H9 (cell line): ENCODE results near the gene DOCK1. TPM values are rescaled to one million over a fixed set of nuclear protein-coding genes. Genes with fewer than 3 reads are reported as not detected.

ENCODE experiments used
- DNase-seq: peaks from one replicate; pipeline ENCODE4 v3.0.0-alpha.2; 2017
- H2AFZ ChIP-seq: one replicate; pipeline ENCODE4 v1.6.1; 2013; ENCODE audit warnings: mild to moderate bottlenecking, low read length, control low read depth, moderate library complexity
- H2AK5ac ChIP-seq: 2 replicates; pipeline ENCODE4 v1.6.1; 2013; ENCODE audit warnings: low read length, control low read depth, mixed read lengths; ENCODE audit not compliant: insufficient read length
- H2BK120ac ChIP-seq: one replicate; pipeline ENCODE4 v1.6.1; 2013; ENCODE audit warnings: low read depth, mild to moderate bottlenecking, low read length, control low read depth, inconsistent platforms; ENCODE audit not compliant: poor library complexity, severe bottlenecking
- H2BK12ac ChIP-seq: 2 replicates; pipeline ENCODE4 v1.6.1; 2013; ENCODE audit warnings: low read length, control low read depth, mixed read lengths, low read depth; ENCODE audit not compliant: insufficient read length
- H2BK15ac ChIP-seq: 2 replicates; pipeline ENCODE4 v1.6.1; 2013; ENCODE audit warnings: low read depth, low read length, control low read depth
- H2BK20ac ChIP-seq: one replicate; pipeline ENCODE4 v1.6.1; 2013; ENCODE audit warnings: low read depth, mild to moderate bottlenecking, low read length, control low read depth, inconsistent platforms; ENCODE audit not compliant: poor library complexity, severe bottlenecking
- H2BK5ac ChIP-seq: 2 replicates; pipeline ENCODE4 v1.6.1; 2013; ENCODE audit warnings: low read length, control low read depth, mixed read lengths; ENCODE audit not compliant: insufficient read length
- H3K14ac ChIP-seq: 2 replicates; pipeline ENCODE4 v1.6.1; 2013; ENCODE audit warnings: low read length, control low read depth; ENCODE audit not compliant: insufficient read depth
- H3K18ac ChIP-seq: 2 replicates; pipeline ENCODE4 v1.6.1; 2013; ENCODE audit warnings: low read depth, mild to moderate bottlenecking, mixed read lengths, low read length, control low read depth; ENCODE audit not compliant: insufficient read length
- H3K23ac ChIP-seq: 2 replicates; pipeline ENCODE4 v1.6.1; 2013; ENCODE audit warnings: low read length, control low read depth, mixed read lengths, low read depth; ENCODE audit not compliant: insufficient read length
- H3K23me2 ChIP-seq: 2 replicates; pipeline ENCODE4 v1.6.1; 2013; ENCODE audit warnings: low read depth, mild to moderate bottlenecking, mixed read lengths, low read length, control low read depth; ENCODE audit not compliant: insufficient read length, poor library complexity, severe bottlenecking
- H3K27ac ChIP-seq: 2 replicates; pipeline ENCODE4 v1.5.1; 2013; ENCODE audit warnings: low read length, control low read depth, mixed read lengths, low read depth; ENCODE audit not compliant: insufficient read length
- H3K27me3 ChIP-seq: 2 replicates; pipeline ENCODE4 v1.6.1; 2013; ENCODE audit warnings: low read length, control low read depth, inconsistent platforms; ENCODE audit not compliant: insufficient read depth
- H3K4ac ChIP-seq: 2 replicates; pipeline ENCODE4 v1.6.1; 2013; ENCODE audit warnings: low read depth, mild to moderate bottlenecking, control low read depth, inconsistent platforms, low read length, moderate library complexity
- H3K4me1 ChIP-seq: 2 replicates; pipeline ENCODE4 v1.6.1; 2013; ENCODE audit warnings: low read length, control low read depth, inconsistent platforms; ENCODE audit not compliant: insufficient read depth
- H3K4me2 ChIP-seq: 2 replicates; pipeline ENCODE4 v1.6.1; 2013; ENCODE audit warnings: low read length, control low read depth, mixed read lengths; ENCODE audit not compliant: insufficient read length, insufficient read depth
- H3K56ac ChIP-seq: 2 replicates; pipeline ENCODE4 v1.6.1; 2013; ENCODE audit warnings: low read depth, mild to moderate bottlenecking, mixed read lengths, low read length, control low read depth; ENCODE audit not compliant: insufficient read length
- H3K79me1 ChIP-seq: 2 replicates; pipeline ENCODE4 v1.6.1; 2013; ENCODE audit warnings: low read depth, mild to moderate bottlenecking, moderate library complexity, low read length, control low read depth, inconsistent platforms; ENCODE audit not compliant: insufficient read depth, poor library complexity, severe bottlenecking
- H3K79me2 ChIP-seq: 2 replicates; pipeline ENCODE4 v1.6.1; 2013; ENCODE audit warnings: low read length, control low read depth, inconsistent platforms; ENCODE audit not compliant: insufficient read depth
- H3K9ac ChIP-seq: 2 replicates; pipeline ENCODE4 v1.6.1; 2013; ENCODE audit warnings: low read length, control low read depth, mixed read lengths; ENCODE audit not compliant: insufficient read length; ENCODE audit errors: extremely low read depth
- H3K9me3 ChIP-seq: one replicate; pipeline ENCODE4 v1.6.1; 2013; ENCODE audit warnings: low read depth, low read length, inconsistent platforms; ENCODE audit not compliant: control insufficient read depth
- H3T11ph ChIP-seq: one replicate; pipeline ENCODE4 v1.6.1; 2013; ENCODE audit warnings: mild to moderate bottlenecking, low read length, control low read depth, inconsistent platforms
- H4K20me1 ChIP-seq: one replicate; pipeline ENCODE4 v1.6.1; 2013; ENCODE audit not compliant: control insufficient read depth, insufficient read length, insufficient read depth
- H4K5ac ChIP-seq: 2 replicates; pipeline ENCODE4 v1.6.1; 2013; ENCODE audit warnings: low read depth, mild to moderate bottlenecking, mixed read lengths, low read length, control low read depth; ENCODE audit not compliant: insufficient read length
- H4K8ac ChIP-seq: replicated peaks from 2 replicates; pipeline ENCODE4 v1.6.1; 2013; ENCODE audit warnings: low read length, control low read depth, mixed read lengths, low read depth; ENCODE audit not compliant: insufficient read length
- H4K91ac ChIP-seq: 2 replicates; pipeline ENCODE4 v1.6.1; 2013; ENCODE audit warnings: low read depth, mild to moderate bottlenecking, moderate library complexity, mixed read lengths, low read length, control low read depth; ENCODE audit not compliant: insufficient read length
- H3K27ac Mint-ChIP-seq, 3 experiments: 2 replicates in 2 of 3; 3 replicates in 1 of 3; pipeline ENCODE4 v1.8.0; 2020 to 2021; ENCODE audit warnings: mixed read lengths in 3 of 3, mild to moderate bottlenecking in 1 of 3, moderate library complexity in 1 of 3
- H3K27me3 Mint-ChIP-seq: 2 replicates; pipeline ENCODE4 v1.8.0; 2021; ENCODE audit warnings: low read depth, mild to moderate bottlenecking, moderate library complexity, mixed read lengths
- H3K36me3 Mint-ChIP-seq, 3 experiments: 2 replicates in 2 of 3; 3 replicates in 1 of 3; pipeline ENCODE4 v1.8.0; 2020 to 2021; ENCODE audit warnings: low read depth in 3 of 3, mixed read lengths in 3 of 3; ENCODE audit not compliant: insufficient read depth in 1 of 3
- H3K4me1 Mint-ChIP-seq, 2 experiments: 2 replicates each; pipeline ENCODE4 v1.8.0; 2020; ENCODE audit warnings: mixed read lengths in 2 of 2
- H3K4me3 Mint-ChIP-seq, 2 experiments: 2 replicates in 1 of 2; 3 replicates in 1 of 2; pipeline ENCODE4 v1.8.0; 2020 to 2021; ENCODE audit warnings: mild to moderate bottlenecking in 2 of 2, mixed read lengths in 2 of 2, moderate library complexity in 1 of 2
- H3K9me3 Mint-ChIP-seq, 2 experiments: 2 replicates in 1 of 2; 3 replicates in 1 of 2; pipeline ENCODE4 v1.8.0; 2020; ENCODE audit warnings: mild to moderate bottlenecking in 2 of 2, mixed read lengths in 2 of 2, moderate library complexity in 1 of 2
- CTCF ChIP-seq: fragments of 200-600 bp; sonication (generic); conservative IDR thresholded peaks from 3 replicates; pipeline ENCODE4 v1.8.0; 2021; ENCODE audit warnings: antibody characterized with exemption, mild to moderate bottlenecking
- WGBS: extraction: QIAGEN DNeasy Blood & Tissue Kit; methylation state at CpG from one replicate; pipeline ENCODE4 v1.1.7; 2013; ENCODE audit warnings: missing lambda C conversion rate, low lambda C conversion rate, mixed read lengths; ENCODE audit not compliant: insufficient read length; ENCODE audit errors: extremely low coverage; 5-methylcytosine and 5-hydroxymethylcytosine counted together
- total RNA-seq: library from RNA; stranded (reverse); gene quantifications from 2 replicates; pipeline ENCODE4 v1.2.1, GENCODE V29; 2021

The DOCK1 gene
- total RNA-seq, 1 experiment from 2014 or later = 57.0 TPM

GRCh38 chr10:126872768-126873167 lies 32.5 kb upstream of the DOCK1 start:
- Histone ChIP-seq H3K23ac (no peak overlapping the region), H2BK120ac (no peak overlapping the region), H3K79me1 (no peaks in the 10 kb centered on the region), H2BK20ac (no peak overlapping the region), H3T11ph (no peak overlapping the region), H3K9ac (no peak overlapping the region), H4K20me1 (no peaks in the 10 kb centered on the region), H4K5ac (no peak overlapping the region), H3K4me1 (no peaks in the 10 kb centered on the region), H2AK5ac (no peak overlapping the region), H3K4me2 (no peak overlapping the region), H3K14ac (no peak overlapping the region), H3K4ac (no peak overlapping the region), H2AFZ (no peak overlapping the region), H2BK15ac (no peak overlapping the region), H3K79me2 (no peaks in the 10 kb centered on the region), H3K9me3 (no peaks in the 10 kb centered on the region), H4K91ac (no peak overlapping the region), H2BK5ac (no peak overlapping the region), H3K56ac (no peak overlapping the region), H3K18ac (no peak overlapping the region), H2BK12ac (no peak overlapping the region), H3K27ac (no peak overlapping the region), H3K23me2 (no peaks in the 10 kb centered on the region), H4K8ac (no peak overlapping the region), H3K27me3 (no peaks in the 10 kb centered on the region)
- TF ChIP-seq CTCF = no peak; the same call in 2 of the 3 replicates
- Mint-ChIP-seq H3K4me1 (peaks cover 28 to 29% of the 10 kb centered on the region in 2 experiments), H3K27ac (peak overlapping the region in 2 of 3 experiments; percentile 44 to 92; a peak in 3 of 7 replicates), H3K36me3 (no peaks in the 10 kb centered on the region; a peak in 1 of 7 replicates), H3K9me3 (peaks cover 0 to 3% of the 10 kb centered on the region in 2 experiments; a peak in 1 of 5 replicates), H3K4me3 (no peak overlapping the region), H3K27me3 (peaks cover 12% of the 10 kb centered on the region)
- DNase-seq = no peak
- no CpG with 5 or more reads among the region's 3 CpGs for WGBS
